ENCODE measurements around the gene RTP3. TPM values are rescaled to one million over a fixed set of nuclear protein-coding genes. Genes with fewer than 3 reads are reported as not detected.

Gene RTP3
- total RNA-seq, 4 donors from 2014 or later, result not detected

DNA sequence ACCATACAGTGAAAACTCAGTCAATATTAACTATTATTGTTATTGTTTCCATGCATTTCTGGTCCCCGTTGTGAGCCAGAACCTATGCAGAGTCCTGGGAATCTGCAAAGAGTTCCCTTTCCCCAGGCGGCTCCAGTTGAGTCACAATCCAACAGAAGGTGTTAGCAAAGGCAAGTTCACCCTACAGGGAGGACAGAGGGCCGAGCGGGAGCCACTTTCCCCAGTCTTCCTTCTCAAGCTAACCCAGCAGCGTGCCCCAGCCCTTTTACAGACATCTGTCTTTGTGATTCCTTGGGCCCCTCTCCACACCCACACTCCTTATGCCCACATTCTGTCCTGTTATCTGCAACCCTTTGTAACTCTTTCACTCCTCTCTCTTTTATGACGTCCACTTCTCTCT, 20.0 kb upstream of the RTP3 start:
- intact Hi-C loops (cut with DNase I), result no loop called here
- peaks cover 0 to 7% (median 0%) of the 10 kb centered on the region in 3 donors for H3K9me3 ChIP-seq
- H3K27me3 ChIP-seq, result peaks cover 0 to 28% (median 0%) of the 10 kb centered on the region in 4 donors
- no peak overlapping the region for H3K4me3 ChIP-seq
- H3K27ac ChIP-seq, result no peak overlapping the region
- TF ChIP-seq, protein P1, sequence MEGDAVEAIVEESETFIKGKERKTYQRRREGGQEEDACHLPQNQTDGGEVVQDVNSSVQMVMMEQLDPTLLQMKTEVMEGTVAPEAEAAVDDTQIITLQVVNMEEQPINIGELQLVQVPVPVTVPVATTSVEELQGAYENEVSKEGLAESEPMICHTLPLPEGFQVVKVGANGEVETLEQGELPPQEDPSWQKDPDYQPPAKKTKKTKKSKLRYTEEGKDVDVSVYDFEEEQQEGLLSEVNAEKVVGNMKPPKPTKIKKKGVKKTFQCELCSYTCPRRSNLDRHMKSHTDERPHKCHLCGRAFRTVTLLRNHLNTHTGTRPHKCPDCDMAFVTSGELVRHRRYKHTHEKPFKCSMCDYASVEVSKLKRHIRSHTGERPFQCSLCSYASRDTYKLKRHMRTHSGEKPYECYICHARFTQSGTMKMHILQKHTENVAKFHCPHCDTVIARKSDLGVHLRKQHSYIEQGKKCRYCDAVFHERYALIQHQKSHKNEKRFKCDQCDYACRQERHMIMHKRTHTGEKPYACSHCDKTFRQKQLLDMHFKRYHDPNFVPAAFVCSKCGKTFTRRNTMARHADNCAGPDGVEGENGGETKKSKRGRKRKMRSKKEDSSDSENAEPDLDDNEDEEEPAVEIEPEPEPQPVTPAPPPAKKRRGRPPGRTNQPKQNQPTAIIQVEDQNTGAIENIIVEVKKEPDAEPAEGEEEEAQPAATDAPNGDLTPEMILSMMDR (IDR thresholded peaks at IDR 0.05), result no peak
- no peak for TF ChIP-seq POLR2A (IDR thresholded peaks at IDR 0.05)
- 79 to 80% methylated on average over 6 of the region's 6 CpGs for WGBS, 2 donors
- no peaks in the 10 kb centered on the region for H3K4me1 ChIP-seq
- no peak for DNase-seq
- H3K36me3 ChIP-seq, result no peaks in the 10 kb centered on the region

DNA sequence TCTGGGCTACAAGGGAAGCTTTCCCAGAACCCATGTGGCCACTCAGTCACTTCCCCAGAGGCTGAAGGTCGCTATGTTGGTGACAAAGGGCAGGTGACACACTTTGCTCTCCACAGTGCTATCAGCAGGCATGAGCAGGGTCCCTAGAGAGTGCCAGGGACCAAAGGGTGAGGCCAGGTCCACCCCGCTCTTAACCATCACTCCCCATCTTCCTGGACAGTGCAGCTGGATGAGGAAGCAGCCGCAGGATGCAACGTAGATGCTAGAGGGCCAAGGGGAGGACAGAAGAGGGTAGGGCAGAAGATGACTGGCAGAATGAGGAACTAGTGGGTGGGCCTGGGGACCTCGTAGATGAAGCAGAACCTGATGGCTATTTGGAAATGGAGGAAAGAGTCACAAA, 19.4 kb upstream of the RTP3 start:
- WGBS, 2 donors, result 81 to 87% methylated on average over 3 to 5 of the region's 5 CpGs
- H3K27me3 ChIP-seq, result peaks cover 0 to 26% (median 0%) of the 10 kb centered on the region in 4 donors
- no peaks in the 10 kb centered on the region for H3K4me1 ChIP-seq
- H3K27ac ChIP-seq, result no peak overlapping the region
- H3K9me3 ChIP-seq, result peaks cover 0 to 7% (median 0%) of the 10 kb centered on the region in 3 donors
- no peak for DNase-seq
- intact Hi-C loops (cut with DNase I), result no loop called here
- H3K36me3 ChIP-seq, result no peaks in the 10 kb centered on the region
- H3K4me3 ChIP-seq, result no peak overlapping the region
- TF ChIP-seq, protein P1 (IDR thresholded peaks at IDR 0.05), result no peak
- TF ChIP-seq POLR2A (IDR thresholded peaks at IDR 0.05), result no peak

DNA sequence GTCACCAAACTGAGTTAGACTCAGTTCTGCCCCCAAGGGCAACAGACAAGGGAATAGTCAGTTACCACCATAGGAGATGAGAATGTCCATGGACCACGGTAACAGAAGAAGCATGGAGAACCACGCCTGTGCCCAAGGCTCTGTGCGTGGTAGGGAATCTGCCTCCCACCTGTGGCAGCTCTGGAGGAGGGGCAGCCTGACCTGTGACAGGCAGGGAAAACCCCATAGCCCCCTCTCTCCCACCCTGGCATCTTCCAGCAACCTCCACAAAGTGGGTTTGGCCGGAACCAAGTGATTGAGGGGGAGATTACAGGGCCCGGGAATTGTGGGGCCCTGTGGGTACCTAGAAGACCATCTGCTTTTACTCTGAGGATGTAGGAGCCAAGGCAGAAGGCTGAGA, 18.8 kb upstream of the RTP3 start:
- no peak for DNase-seq

DNA sequence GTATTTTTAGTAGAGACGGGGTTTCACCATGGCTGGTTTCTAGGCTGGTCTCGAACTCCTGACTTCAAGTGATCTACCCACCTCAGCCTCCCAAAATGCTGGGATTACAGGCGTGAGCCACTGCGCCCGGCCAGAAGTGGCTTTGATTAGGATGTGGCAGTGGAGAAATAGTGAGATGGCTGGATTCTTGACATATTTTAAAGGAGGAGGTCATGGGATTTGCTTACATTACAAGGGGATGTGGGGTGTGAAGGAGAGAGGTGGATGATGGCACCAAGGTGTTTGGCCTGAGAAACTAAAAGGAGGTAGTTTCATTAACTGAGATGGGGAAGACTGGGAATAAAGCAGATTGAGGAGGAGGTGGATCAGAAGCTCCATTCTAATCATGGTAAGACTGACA, 18.1 kb upstream of the RTP3 start:
- Histone ChIP-seq H3K27ac (no peak overlapping the region), H3K4me3 (no peak overlapping the region), H3K36me3 (no peaks in the 10 kb centered on the region), H3K9me3 (peaks cover 0 to 3% (median 0%) of the 10 kb centered on the region in 3 donors), H3K4me1 (no peaks in the 10 kb centered on the region), H3K27me3 (peaks cover 0 to 26% (median 0%) of the 10 kb centered on the region in 4 donors)
- DNase-seq, result no peak
- intact Hi-C loops (cut with DNase I), result loop anchor here (10.0 kb wide), 1 partner anchor 145 kb away; no protein-coding TSS in a partner anchor
- WGBS, 2 donors, result 65 to 69% methylated on average over 5 of the region's 5 CpGs
- TF ChIP-seq, protein P1 (IDR thresholded peaks at IDR 0.05), result no peak

More for the DNA sequence above, 18.8 kb upstream of the RTP3 start:
- Histone ChIP-seq H3K4me1 (no peaks in the 10 kb centered on the region), H3K36me3 (no peaks in the 10 kb centered on the region), H3K27me3 (peaks cover 0 to 26% (median 0%) of the 10 kb centered on the region in 4 donors), H3K9me3 (peaks cover 0 to 7% (median 0%) of the 10 kb centered on the region in 3 donors), H3K27ac (no peak overlapping the region), H3K4me3 (no peak overlapping the region)
- 79% methylated on average over 3 of the region's 5 CpGs; no CpG with 5 or more reads in 1 of the 2 donors for WGBS, 2 donors
- TF ChIP-seq, protein P1 (IDR thresholded peaks at IDR 0.05), result no peak
- no peak for TF ChIP-seq POLR2A (IDR thresholded peaks at IDR 0.05)
- intact Hi-C loops (cut with DNase I), result no loop called here

DNA sequence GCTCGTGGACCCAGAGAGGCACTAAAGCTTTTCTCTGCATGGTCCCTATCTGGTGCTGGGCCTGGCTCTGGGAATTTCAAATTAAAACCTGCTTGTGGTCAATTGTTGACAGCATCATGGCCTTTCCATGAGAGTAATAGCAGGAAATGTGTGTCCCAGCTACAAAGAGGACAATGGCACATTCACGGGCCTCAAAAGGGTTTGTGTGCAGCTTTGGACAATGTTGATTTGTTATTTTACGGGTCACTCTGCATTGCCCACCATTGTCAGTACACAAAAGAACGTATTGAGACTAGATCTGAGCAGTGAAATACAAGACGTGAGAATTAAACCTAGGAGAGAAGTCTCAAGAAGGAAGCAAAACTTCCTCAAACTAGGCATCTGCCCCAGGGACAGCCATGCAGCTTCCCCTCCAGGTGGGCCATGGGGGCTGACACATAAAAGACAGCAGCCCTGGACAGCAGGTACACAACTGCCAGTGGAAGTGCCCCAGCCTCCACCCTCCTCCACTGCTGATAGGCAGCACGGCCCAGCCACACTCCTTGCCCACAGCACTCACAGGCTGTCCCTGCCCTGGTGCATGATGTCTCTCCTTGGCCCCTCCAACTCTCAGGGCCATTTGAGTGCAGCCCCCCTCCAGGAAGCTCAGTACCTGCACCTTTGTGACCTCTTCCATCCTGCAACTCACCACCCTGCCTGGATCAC, 17.1 kb upstream of the RTP3 start:
- Histone ChIP-seq H3K4me1 (no peaks in the 10 kb centered on the region), H3K9me3 (no peaks in the 10 kb centered on the region), H3K27me3 (peaks cover 0 to 26% (median 0%) of the 10 kb centered on the region in 4 donors), H3K27ac (no peak overlapping the region), H3K36me3 (no peaks in the 10 kb centered on the region), H3K4me3 (no peak overlapping the region)
- intact Hi-C loops (cut with DNase I), result loop anchor here (10.0 kb wide), 1 partner anchor 144 kb away; no protein-coding TSS in a partner anchor
- DNase-seq, result no peak
- WGBS, 2 donors, result 88 to 91% methylated on average over 5 to 6 of the region's 6 CpGs
- no peak for TF ChIP-seq POLR2A (IDR thresholded peaks at IDR 0.05)
- TF ChIP-seq, protein P1 (IDR thresholded peaks at IDR 0.05), result no peak

Measured in esophagus squamous epithelium (tissue), 5 donors.